ENCODE measurements around the gene PARD6G.

- TF ChIP-seq CTCF (IDR thresholded peaks at IDR 0.05) (no peak), POLR2A (IDR thresholded peaks at IDR 0.05) (no peak)
These were observed 47.0 kb downstream of the PARD6G start for GRCh38 chr18:80200171-80200931.
